Islet precursor cell (in vitro differentiated cells): ENCODE data around the gene CDH26.

Source experiments
- DNase-seq: peaks from one replicate; pipeline ENCODE4 v3.0.0-alpha.2; 2018

The CDH26 gene

DNA sequence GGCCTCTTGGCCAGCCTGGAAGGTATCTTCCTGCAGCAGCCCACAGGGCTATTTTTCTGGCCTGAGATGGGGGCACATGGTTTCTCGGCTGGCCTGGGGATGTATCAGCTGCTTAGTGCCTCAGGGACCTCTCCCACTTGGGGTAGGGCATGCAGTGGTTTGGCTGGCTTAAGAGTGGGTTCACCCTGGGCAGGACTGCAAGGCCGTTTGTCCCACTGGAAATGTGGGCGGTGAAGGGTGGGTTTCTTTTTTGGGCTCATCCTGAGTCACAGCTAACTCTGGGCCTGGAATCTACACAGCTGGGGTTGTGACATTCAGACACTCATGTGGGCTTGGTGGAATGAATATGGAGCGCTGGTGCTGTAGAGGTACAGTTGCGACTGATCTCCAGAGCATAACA lies 62.0 kb downstream of the CDH26 start:
- DNase-seq, result peak; percentile 30

GRCh38 chr20:60021104-60021503 lies 62.9 kb downstream of the CDH26 start:
- no peak for DNase-seq

DNA sequence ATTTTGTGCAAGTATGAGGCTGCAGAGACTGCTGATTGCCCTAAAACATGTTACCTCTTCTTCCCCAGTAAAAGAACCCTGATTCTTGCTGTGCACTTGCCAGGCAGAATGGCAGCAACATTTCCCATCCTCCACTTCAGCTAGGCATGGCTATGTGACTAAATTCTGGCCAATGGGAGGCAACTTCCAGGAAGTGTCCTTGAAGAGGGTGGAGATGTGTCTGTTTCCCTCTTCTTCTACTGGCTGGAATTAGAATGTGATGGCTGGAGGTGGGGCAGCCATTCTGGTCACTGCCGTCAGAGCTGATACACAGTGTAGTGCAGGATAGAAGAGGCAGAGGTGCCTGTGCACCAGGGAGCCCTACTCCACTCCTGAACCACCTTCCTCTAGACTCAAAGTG lies 64.6 kb downstream of the CDH26 start:
- peak; percentile 18 for DNase-seq

DNA sequence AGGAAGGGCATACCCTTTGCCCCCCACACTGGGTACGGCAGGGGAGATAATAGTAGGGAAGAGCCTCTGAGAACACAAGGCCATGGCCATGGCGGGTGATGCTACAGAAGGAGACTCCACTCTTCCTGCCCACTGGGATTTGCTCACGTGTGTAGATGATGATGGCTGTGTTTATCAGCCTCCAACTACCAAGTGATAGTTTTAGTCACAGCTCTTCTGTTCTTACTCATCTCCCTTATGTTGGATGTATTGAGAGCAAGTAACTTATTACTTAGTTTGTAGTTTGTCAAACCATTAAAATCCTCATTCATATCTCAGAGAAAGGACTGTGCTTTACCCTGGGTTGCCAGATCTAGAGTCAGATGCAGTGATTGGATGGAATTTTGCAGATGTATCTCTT lies 66.0 kb downstream of the CDH26 start:
- DNase-seq, result peak; percentile 17

- DNase-seq, result peak; percentile 51
Measured at GRCh38 chr20:60024801-60025200, 66.6 kb downstream of the CDH26 start.

DNA sequence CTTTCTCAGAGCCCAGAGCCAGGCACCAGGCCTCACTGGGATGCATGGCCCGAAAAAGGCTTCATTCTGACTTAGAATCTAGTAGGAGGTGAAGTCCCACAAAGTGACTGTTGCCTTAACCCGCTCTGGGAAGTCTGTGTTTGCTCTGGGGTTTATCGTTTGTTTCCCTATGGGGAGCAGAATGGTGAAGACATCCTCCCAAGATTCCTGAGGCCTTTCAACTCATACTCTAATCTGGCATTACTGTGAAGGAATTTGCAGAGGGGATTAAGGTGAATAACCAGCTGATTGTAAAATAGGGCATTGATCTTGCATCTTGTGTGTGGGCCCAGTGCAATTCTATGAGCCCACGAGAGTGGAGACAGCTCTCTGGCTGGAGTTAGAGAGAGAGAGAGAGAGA lies 67.8 kb downstream of the CDH26 start:
- DNase-seq, result peak; percentile 23

GRCh38 chr20:60030471-60030870 lies 72.2 kb downstream of the CDH26 start:
- DNase-seq, result peak; percentile 7

- DNase-seq, result peak; percentile 29
Measured at GRCh38 chr20:60031107-60031506, 72.9 kb downstream of the CDH26 start.

DNA sequence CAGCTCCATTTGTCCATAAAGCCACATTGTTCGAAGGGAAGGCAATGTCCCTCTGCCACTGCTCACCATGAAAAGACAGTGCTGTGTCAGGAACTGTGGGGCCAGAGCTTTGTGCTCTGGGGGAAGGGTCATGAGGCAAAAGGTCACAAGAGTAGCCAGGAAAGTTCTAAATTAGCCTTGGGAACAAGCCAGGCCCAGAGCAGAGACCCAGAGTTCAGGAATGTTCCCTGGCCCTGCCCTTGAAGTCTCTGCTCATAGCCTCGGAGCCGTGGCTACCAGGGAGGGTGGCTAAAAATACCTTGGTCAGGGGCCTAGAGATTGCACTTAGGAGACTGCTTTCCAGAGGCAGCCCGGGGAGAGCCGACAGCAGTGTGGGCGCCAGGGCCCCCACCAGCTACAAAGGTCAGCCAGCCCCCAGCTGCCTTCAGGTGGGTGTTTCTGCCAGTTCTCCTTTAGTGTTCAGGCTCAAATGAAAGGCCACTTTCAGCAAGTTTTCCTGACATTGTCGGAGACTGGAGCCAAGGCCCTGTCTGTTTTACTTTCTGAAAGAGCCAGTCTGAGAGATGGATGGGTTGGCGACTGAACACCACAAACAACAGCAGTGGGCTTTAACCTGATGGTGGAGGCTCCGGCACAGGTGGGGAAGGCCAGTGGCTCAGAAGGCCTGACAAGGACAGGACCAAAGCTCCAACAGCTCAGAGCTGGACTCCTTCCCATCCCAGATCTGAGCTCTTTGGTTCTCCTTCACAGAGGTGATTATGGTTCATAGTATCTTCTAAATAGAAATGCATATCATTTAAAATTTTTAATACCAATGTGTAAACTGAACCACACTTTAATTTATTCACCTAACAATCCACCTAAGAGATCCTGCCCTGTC lies 76.2 kb downstream of the CDH26 start:
- peak; percentile 90 for DNase-seq

GRCh38 chr20:60035486-60035885 lies 77.3 kb downstream of the CDH26 start:
- peak; percentile 12 for DNase-seq

- peak; percentile 16 for DNase-seq
Measured at GRCh38 chr20:60036346-60036745, 78.1 kb downstream of the CDH26 start.

DNA sequence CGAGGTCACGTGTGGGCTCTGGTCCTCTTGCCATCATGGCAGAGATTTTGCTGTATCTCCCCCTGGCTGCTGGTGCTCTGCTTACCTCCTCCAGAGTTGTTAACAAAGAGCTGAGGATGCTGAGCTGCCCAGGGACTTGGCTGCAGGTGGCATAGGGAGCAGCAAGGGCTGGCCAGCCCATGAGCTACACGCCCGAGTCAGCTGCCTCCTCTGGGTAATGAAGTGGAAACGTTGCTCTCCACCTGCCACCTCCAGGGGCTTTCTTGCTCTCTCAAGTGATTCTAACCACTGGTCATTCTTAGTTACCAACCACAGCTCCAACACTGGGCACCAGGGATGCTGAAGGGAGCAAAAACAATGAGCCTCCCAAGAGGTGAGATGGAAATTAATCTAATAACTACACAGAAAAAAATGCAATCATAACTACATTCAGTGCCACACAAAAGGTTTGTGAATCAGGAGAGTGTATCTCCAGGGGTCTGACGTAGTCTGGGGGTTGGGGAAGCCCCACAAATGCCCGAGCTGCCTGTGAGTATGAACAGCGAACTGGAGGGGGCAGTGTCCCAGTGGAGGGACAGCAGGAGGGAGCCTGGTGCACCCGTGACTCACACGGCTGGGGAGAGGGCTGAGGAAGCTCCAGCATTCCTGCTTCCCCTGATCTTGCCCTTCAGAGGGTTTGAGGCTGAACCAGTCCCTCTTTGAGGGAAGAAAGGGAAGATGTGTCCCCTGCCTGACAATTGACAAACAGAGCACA lies 78.7 kb downstream of the CDH26 start:
- peak; percentile 85 for DNase-seq

GRCh38 chr20:60038400-60039008 lies 80.3 kb downstream of the CDH26 start:
- peak; percentile 48 for DNase-seq

DNA sequence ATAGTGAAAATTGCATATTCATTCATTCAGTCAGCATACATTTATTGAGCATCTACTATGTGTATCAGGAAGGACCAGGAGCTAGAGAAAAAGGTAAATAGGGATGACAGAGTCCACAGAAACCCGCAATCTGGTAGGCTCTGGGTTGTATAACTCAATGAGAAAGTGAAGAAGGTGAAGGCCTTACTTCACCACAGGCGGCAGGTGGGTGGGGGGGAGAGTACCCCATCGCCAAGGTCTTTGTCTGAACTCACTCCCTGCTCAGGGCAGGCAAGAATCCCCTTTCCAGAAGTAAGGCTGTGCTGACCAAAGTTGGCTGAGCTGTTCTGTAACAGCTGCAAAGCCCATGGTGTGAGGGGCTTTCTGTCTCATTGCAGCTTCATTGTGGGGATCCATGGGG lies 81.3 kb downstream of the CDH26 start:
- DNase-seq, result no peak

DNA sequence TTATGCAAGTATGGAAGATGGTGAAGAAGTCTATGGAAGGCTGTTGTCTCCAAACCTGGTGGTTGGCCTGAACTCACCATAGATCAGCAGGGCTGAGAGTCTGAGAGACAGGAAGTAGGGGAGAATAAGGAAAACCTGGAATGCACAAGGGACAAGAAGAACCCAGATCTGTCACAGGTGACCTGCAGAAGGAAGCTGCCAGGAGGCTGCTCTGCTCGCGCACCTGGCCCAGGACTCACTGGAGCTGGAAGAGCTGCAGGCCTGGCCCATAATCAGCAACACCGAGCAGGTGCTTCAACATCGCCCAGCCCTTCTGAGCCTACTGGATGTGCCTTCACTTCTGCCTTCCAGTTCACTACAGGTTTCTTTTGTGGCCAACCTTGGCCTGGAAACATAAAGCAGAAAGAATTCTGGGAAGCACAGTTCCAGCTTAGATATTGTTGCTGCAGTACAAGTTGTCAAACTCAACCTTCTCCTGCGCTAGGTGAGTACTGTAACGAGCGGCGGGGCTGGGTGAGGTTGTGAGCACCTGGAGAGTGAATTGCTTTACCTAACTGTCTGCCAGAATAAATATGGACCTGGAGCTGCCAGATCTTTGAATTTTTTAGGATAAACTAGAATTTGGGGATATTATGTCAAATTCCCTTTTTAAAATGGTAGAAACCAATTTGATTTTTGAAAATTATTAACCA lies 82.4 kb downstream of the CDH26 start:
- peak; percentile 56 for DNase-seq

DNA sequence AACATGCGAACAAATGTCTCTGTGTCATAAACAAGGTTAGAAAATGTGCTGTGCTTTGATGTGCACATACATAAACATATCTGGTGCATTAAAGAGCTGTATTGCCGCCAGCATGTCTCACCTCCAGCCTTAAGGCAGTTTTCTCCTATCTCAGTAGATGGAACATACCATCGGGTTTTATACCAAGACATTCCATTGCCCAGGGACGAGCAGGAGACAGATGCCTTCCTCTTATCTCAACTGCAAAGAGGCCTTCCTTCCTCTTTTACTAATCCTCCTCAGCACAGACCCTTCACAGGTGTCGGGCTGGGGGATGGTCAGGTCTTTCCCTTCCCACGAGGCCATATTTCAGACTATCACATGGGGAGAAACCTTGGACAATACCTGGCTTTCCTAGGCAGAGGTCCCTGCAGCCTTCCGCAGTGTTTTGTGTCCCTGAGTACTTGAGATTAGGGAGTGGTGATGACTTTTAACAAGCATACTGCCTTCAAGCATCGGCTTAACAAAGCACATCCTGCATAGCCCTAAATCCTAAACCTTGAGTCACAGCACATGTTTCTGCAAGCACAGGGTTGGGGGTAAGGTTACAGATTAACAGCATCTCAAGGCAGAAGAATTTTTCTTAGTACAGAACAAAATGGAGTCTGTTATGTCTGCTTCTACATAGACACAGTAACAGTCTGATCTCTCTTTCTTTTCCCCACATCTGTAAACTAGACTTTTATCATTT lies 83.4 kb downstream of the CDH26 start:
- DNase-seq, result peak; percentile 92

GRCh38 chr20:60043435-60043834 lies 85.2 kb downstream of the CDH26 start:
- peak; percentile 11 for DNase-seq

- no peak for DNase-seq
Measured at GRCh38 chr20:60046011-60046413, 87.8 kb downstream of the CDH26 start.

GRCh38 chr20:60046436-60046835 lies 88.2 kb downstream of the CDH26 start:
- peak; percentile 33 for DNase-seq

DNA sequence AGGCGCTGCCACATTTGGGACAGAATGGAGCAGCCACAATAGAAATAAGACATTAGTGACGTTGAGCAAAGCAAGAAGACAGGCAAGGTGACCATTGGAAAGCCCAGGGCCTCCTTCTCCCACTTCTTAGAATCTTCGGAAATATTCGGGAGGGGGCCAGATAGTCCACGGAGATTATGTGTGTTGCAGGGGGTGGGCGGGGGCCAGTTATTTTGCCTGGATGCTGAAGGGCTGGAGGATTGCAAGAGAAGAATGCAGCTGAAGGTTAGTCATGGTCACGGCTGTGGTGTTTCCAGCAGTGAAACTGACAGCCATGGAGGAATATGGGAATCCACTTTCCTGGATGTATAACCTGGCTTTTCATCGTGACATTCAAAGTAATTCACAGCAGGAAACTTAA lies 88.6 kb downstream of the CDH26 start:
- peak; percentile 38 for DNase-seq

DNA sequence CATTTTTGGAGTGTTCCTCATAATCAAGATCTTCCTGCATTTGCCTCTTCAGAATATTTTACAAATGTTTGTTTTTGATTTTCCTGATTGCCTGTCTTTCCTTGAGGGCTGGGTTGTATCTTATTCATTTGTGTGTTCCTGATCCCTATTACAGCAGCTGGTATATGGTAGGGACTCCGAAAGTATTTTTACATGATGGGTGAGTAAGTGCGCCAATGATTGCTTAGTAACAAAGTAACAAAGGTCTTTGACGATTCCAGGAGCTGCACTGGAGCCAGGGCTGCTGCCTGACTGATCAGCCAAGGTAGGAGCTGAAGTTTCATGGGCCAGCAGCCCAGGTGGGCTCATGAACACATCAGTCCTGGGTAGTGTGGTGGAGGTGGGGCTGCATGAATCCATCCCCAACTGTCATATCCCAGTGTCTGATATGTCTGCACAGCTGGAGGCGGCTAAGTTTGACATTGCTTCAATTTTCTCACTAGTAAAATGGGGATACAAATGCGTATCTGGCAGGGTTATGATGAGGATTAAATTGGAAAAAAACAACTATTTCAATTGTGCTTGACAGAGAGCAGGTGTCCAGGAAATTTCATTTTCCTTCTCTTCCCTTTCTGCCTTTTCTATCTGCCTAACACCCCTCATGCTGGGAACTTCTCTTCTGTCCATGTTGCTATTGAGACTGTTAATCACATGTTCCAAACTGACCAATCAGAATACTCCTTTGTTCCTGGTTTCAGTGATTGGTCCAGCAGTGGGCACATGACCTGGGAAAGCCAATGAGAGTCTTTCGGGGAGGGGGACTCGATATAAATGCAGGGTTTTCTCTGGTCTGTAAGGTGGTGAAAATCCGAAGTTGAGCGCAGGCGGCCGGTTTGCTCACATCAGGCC lies 90.7 kb downstream of the CDH26 start:
- peak; percentile 17 for DNase-seq
